CD8-positive, alpha-beta memory T cell (primary cell): ENCODE results near the gene EYA2. TPM values are rescaled to one million over a fixed set of nuclear protein-coding genes. Genes with fewer than 3 reads are reported as not detected.

ENCODE experiments used
- CTCF ChIA-PET: fragments of 350-600 bp; sonication (Branson Sonifier 250); formaldehyde crosslinking; loops from one replicate; lab custom pipeline; 2021; ENCODE audit warnings: antibody characterized with exemption; lab: Charles Lee
- POLR2A ChIA-PET: fragments of 350-600 bp; sonication (Branson Sonifier 250); formaldehyde crosslinking; loops from one replicate; lab custom pipeline; 2021; ENCODE audit warnings: antibody characterized with exemption; lab: Charles Lee
- DNase-seq, 5 donors: peaks; one replicate each; pipeline versions ENCODE4 v3.0.0 to v3.0.0-alpha.2; 2020 to 2022; ENCODE audit warnings: mixed read lengths in 1 of 5
- H3K27ac ChIP-seq: one replicate; pipeline ENCODE4 v1.7.0; 2013; ENCODE audit warnings: low read depth, mild to moderate bottlenecking, low read length, moderate library complexity
- H3K27me3 ChIP-seq: 2 replicates; pipeline ENCODE4 v1.7.0; 2013; ENCODE audit warnings: low read length, mild to moderate bottlenecking; ENCODE audit not compliant: insufficient read depth, poor library complexity, severe bottlenecking
- H3K36me3 ChIP-seq: 2 replicates; pipeline ENCODE4 v1.7.0; 2013; ENCODE audit warnings: mild to moderate bottlenecking, low read length, moderate library complexity; ENCODE audit not compliant: insufficient read depth
- H3K4me1 ChIP-seq: 2 replicates; pipeline ENCODE4 v1.7.0; 2013; ENCODE audit warnings: mild to moderate bottlenecking, low read length, moderate library complexity; ENCODE audit not compliant: insufficient read depth
- H3K4me3 ChIP-seq: 2 replicates; pipeline ENCODE4 v1.7.0; 2013; ENCODE audit warnings: mild to moderate bottlenecking, low read length
- H3K9me3 ChIP-seq: 2 replicates; pipeline ENCODE4 v1.7.0; 2013; ENCODE audit warnings: mild to moderate bottlenecking, low read length
- H3K27ac Mint-ChIP-seq, 8 donors: one replicate each; pipeline ENCODE4 v1.8.0; 2020 to 2021; ENCODE audit warnings: mixed read lengths in 8 of 8, mild to moderate bottlenecking in 6 of 8, inconsistent platforms in 3 of 8, moderate library complexity in 3 of 8
- H3K27me3 Mint-ChIP-seq, 2 donors: one replicate each; pipeline ENCODE4 v1.8.0; 2020 to 2021; ENCODE audit warnings: mixed read lengths in 2 of 2, mild to moderate bottlenecking in 1 of 2, moderate library complexity in 1 of 2
- H3K36me3 Mint-ChIP-seq, 3 donors: one replicate each; pipeline ENCODE4 v1.8.0; 2020 to 2021; ENCODE audit warnings: mixed read lengths in 3 of 3, inconsistent platforms in 1 of 3, mild to moderate bottlenecking in 1 of 3
- H3K4me1 Mint-ChIP-seq, 3 donors: one replicate each; pipeline ENCODE4 v1.8.0; 2020 to 2021; ENCODE audit warnings: mixed read lengths in 3 of 3, inconsistent platforms in 1 of 3, mild to moderate bottlenecking in 1 of 3
- H3K4me3 Mint-ChIP-seq, 7 donors: one replicate each; pipeline ENCODE4 v1.8.0; 2020 to 2021; ENCODE audit warnings: mixed read lengths in 7 of 7, mild to moderate bottlenecking in 6 of 7, moderate library complexity in 4 of 7, inconsistent platforms in 2 of 7
- H3K9me3 Mint-ChIP-seq, 5 donors: one replicate each; pipeline ENCODE4 v1.8.0; 2020 to 2022; ENCODE audit warnings: mixed read lengths in 5 of 5, mild to moderate bottlenecking in 3 of 5, moderate library complexity in 2 of 5, inconsistent platforms in 1 of 5
- polyA plus RNA-seq: library from polyadenylated mRNA; unstranded; fragments of 300-500 nt; fragmentation: Illumina TruSeq; gene quantifications from one replicate; pipeline ENCODE4 v1.2.3, GENCODE V29; 2021
- total RNA-seq, 2 experiments: library from RNA; stranded (reverse); gene quantifications; one replicate each; pipeline ENCODE4 v1.2.3, GENCODE V29; 2021

EYA2 gene
- total and polyA plus RNA-seq, 3 experiments from 2014 or later, result not detected

DNA sequence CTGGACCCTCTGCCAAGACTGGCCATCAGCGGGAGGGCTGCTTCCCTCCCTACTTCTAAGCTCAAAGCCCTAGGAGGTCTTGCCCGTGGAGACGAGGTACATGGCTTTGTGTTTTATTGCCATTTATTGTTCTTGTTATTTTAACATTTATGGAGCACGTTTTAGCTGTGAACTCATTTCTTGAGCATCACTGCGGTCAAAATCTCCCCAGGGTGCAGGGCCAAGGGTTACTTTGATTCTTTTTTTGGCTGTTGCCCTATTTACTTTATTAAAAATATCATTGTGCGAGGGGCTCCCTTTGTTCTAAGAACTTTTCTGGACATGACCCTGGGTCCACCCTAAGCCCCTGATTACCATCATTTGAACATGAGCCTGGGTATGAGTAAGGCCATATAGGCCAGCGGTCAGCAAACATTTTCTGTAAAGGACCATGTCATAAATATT, 51.6 kb downstream of the EYA2 start:
- no peaks in the 10 kb centered on the region for H3K4me1 ChIP-seq
- Mint-ChIP-seq H3K27ac (no peak overlapping the region), H3K36me3 (no peaks in the 10 kb centered on the region), H3K4me3 (no peak overlapping the region), H3K27me3 (peaks cover 0 to 5% of the 10 kb centered on the region in 2 donors), H3K9me3 (no peaks in the 10 kb centered on the region), H3K4me1 (no peaks in the 10 kb centered on the region)
- H3K4me3 ChIP-seq, result no peak overlapping the region
- H3K9me3 ChIP-seq, result no peaks in the 10 kb centered on the region
- CTCF ChIA-PET, result no interaction called here
- POLR2A ChIA-PET, result no interaction called here
- H3K27ac ChIP-seq, result no peak overlapping the region
- H3K36me3 ChIP-seq, result no peaks in the 10 kb centered on the region
- H3K27me3 ChIP-seq, result peaks cover 4% of the 10 kb centered on the region
- no peak for DNase-seq

DNA sequence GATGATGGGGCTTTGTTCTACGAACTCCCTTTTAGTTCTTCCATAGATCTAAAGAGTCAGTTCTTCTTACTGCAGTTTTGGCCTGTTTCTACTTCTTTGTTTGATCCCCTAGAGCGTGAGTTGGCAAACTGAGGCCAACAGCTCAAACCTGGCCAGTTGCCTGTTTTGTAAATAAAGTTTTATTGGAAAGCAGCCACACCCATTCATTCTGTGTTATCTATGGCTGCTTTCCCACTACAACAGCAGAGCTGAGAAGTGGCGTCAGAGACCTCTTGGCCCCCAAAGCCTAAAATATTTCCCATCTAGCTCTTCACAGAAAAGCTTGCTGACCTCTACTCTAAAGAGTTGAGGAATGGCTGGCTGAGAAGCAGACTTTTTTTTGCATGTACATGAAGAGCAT, 52.2 kb downstream of the EYA2 start:
- H3K4me3 ChIP-seq, result no peak overlapping the region
- H3K9me3 ChIP-seq, result no peaks in the 10 kb centered on the region
- Mint-ChIP-seq H3K27ac (no peak overlapping the region), H3K4me3 (no peak overlapping the region), H3K4me1 (no peaks in the 10 kb centered on the region), H3K36me3 (no peaks in the 10 kb centered on the region), H3K27me3 (peaks cover 0 to 6% of the 10 kb centered on the region in 2 donors), H3K9me3 (no peaks in the 10 kb centered on the region)
- H3K4me1 ChIP-seq, result no peaks in the 10 kb centered on the region
- no peak for DNase-seq
- no peaks in the 10 kb centered on the region for H3K36me3 ChIP-seq
- CTCF ChIA-PET, result no interaction called here
- POLR2A ChIA-PET, result no interaction called here
- no peak overlapping the region for H3K27ac ChIP-seq
- H3K27me3 ChIP-seq, result peaks cover 4% of the 10 kb centered on the region

DNA sequence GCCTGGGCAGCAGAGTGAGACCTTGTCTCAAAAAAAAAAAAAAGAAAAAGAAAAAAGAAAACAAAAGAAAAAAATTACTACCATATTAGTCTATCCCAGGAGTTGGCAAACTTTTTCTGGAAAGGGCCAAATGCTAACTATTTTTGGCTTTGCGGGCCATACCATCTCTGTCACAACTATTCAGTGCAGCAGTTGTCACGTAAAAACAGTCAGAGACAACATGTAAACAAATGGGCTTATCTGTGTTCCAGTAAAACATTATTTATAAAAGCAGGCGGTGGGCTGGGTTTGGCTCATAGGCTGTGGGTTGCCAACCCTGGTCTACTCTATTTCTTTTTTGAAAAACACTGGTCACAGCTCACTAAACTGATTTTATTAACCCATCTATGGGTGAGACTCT, 53.4 kb downstream of the EYA2 start:
- Histone ChIP-seq H3K4me1 (no peaks in the 10 kb centered on the region), H3K27me3 (peaks cover 4% of the 10 kb centered on the region), H3K27ac (no peak overlapping the region), H3K9me3 (no peaks in the 10 kb centered on the region), H3K36me3 (no peaks in the 10 kb centered on the region), H3K4me3 (no peak overlapping the region)
- H3K36me3 Mint-ChIP-seq, result no peaks in the 10 kb centered on the region
- DNase-seq, result no peak
- H3K27me3 Mint-ChIP-seq, result peaks cover 2 to 9% of the 10 kb centered on the region in 2 donors
- H3K4me1 Mint-ChIP-seq, result no peaks in the 10 kb centered on the region
- no peak overlapping the region for H3K27ac Mint-ChIP-seq
- H3K9me3 Mint-ChIP-seq, result no peaks in the 10 kb centered on the region
- CTCF ChIA-PET, result no interaction called here
- no peak overlapping the region for H3K4me3 Mint-ChIP-seq
- POLR2A ChIA-PET, result no interaction called here

DNA sequence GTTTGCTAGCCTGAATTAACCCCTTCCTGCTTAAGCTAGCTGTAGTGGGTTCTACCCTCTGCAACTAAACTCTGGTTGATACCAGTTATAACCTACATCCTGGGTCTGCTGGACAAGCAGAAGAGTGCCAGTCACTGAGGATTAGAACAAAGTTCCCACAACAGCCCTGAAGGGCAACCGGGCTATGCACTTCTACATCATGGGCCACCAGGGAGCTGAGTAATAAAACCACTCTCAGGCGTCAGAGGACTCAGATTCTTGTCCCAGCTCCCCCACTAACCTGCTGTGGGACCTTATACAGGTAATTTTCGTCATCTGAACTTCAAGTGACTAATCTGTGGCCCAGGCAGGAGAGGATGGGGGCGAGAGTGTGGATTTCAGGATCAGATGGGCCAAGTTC, 56.8 kb downstream of the EYA2 start:
- H3K27ac Mint-ChIP-seq, result no peak overlapping the region
- Histone ChIP-seq H3K4me3 (no peak overlapping the region), H3K4me1 (no peaks in the 10 kb centered on the region), H3K27ac (no peak overlapping the region), H3K36me3 (no peaks in the 10 kb centered on the region), H3K9me3 (no peaks in the 10 kb centered on the region), H3K27me3 (no peaks in the 10 kb centered on the region)
- no peaks in the 10 kb centered on the region for H3K4me1 Mint-ChIP-seq
- H3K9me3 Mint-ChIP-seq, result peaks cover 0 to 7% (median 2%) of the 10 kb centered on the region in 5 donors
- H3K27me3 Mint-ChIP-seq, result peaks cover 2 to 4% of the 10 kb centered on the region in 2 donors
- no peak overlapping the region for H3K4me3 Mint-ChIP-seq
- POLR2A ChIA-PET, result no interaction called here
- no peak for DNase-seq
- no peaks in the 10 kb centered on the region for H3K36me3 Mint-ChIP-seq
- CTCF ChIA-PET, result no interaction called here

DNA sequence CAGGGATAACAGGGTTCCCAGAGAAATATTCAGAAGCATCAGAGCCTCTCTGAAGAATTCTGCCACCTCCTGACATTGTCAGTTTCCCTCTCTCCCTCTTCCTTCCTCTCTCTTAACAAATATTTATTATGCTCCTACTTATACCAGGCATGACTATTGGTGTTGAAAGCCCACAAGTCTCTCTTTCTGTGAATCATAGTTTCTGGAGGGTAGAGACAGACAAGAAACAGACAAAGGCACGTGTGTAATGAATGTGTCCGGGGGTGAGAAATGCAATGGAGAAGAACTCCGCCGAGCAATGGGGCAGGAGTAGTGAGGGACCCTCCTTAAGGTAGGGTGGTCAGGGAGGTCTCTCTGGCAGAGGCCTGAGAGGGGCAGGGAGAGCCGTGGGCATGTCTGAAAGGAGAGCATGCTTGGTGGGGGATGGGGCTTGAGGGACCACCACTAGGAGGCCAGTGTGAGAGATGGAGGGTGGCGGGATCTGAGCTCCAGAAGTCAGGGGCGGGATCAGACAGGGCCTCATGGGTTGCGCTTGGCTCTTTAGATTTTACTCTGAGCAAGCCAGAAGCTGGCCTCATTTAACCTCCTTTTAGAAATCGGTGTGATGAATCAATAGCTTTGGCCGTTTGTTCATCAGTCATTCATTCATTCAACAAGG, 57.3 kb downstream of the EYA2 start:
- H3K4me1 ChIP-seq, result no peaks in the 10 kb centered on the region
- H3K36me3 ChIP-seq, result no peaks in the 10 kb centered on the region
- H3K27me3 Mint-ChIP-seq, result peaks cover 2 to 4% of the 10 kb centered on the region in 2 donors
- no peak overlapping the region for H3K27ac Mint-ChIP-seq
- no peaks in the 10 kb centered on the region for H3K36me3 Mint-ChIP-seq
- H3K9me3 Mint-ChIP-seq, result peaks cover 0 to 8% (median 3%) of the 10 kb centered on the region in 5 donors
- no peak overlapping the region for H3K4me3 Mint-ChIP-seq
- H3K27ac ChIP-seq, result no peak overlapping the region
- no peaks in the 10 kb centered on the region for H3K4me1 Mint-ChIP-seq
- no peaks in the 10 kb centered on the region for H3K9me3 ChIP-seq
- DNase-seq, result no peak
- POLR2A ChIA-PET, result no interaction called here
- no peaks in the 10 kb centered on the region for H3K27me3 ChIP-seq
- CTCF ChIA-PET, result interaction anchor here (0.5 kb wide), 1 partner anchor 138 kb away, joined by 3 read pairs; no protein-coding TSS in a partner anchor
- H3K4me3 ChIP-seq, result no peak overlapping the region

DNA sequence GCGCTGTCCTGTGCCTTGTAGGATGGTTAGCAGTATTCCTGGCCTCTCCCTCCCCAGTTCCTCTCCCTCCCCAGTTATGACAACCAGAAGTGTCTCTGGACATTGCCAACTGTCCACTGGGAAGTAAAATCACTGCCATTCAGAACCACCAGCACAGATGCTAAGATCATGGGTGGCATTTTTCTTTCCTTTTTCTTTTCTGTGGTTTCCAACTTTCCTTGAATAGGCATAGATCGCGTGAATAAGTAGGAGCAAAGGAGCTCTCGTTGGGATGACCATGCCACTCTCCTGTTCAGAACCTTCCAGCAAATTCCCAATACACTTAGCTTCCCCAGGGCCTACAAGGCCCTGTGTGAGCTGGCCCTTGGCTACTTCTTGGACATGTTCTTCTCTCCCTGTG, 59.0 kb downstream of the EYA2 start:
- no peak overlapping the region for H3K27ac Mint-ChIP-seq
- H3K9me3 ChIP-seq, result no peaks in the 10 kb centered on the region
- ChIA-PET POLR2A (no interaction called here), CTCF (no interaction called here)
- H3K4me1 Mint-ChIP-seq, result no peaks in the 10 kb centered on the region
- H3K9me3 Mint-ChIP-seq, result peaks cover 0 to 8% (median 3%) of the 10 kb centered on the region in 5 donors
- H3K27me3 Mint-ChIP-seq, result peaks cover 4 to 6% of the 10 kb centered on the region in 2 donors
- no peaks in the 10 kb centered on the region for H3K27me3 ChIP-seq
- no peak overlapping the region for H3K4me3 ChIP-seq
- no peak for DNase-seq
- H3K36me3 Mint-ChIP-seq, result no peaks in the 10 kb centered on the region
- no peaks in the 10 kb centered on the region for H3K36me3 ChIP-seq
- no peaks in the 10 kb centered on the region for H3K4me1 ChIP-seq
- H3K27ac ChIP-seq, result no peak overlapping the region
- no peak overlapping the region for H3K4me3 Mint-ChIP-seq

DNA sequence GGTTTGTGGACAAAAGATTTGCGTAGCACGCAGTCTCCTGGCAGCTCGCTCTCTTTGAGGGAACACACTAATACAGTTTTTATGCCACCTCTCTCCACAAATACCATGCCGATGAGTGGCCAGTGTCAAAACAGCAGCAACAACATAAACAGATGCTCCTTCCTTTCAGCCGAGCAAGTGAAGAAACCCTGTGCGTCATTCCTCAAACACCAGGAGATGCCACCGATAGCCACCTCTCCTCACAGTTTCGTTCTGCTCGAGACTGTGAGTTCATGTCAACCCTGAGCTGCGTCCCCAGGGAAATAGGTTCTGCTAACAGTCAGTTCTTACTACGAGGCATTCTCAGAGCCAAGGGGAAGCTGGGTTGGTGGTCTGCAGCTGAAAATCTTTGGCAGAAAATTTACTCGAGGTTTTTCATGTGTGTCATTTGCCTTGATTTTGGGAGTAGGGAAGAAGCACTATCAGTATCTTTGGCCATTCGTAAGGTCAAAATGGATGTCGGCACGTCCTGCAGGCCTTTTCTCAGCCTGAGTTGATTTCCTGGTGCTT, 59.9 kb downstream of the EYA2 start:
- Mint-ChIP-seq H3K9me3 (peaks cover 0 to 8% (median 3%) of the 10 kb centered on the region in 5 donors), H3K27me3 (peaks cover 6 to 7% of the 10 kb centered on the region in 2 donors), H3K27ac (no peak overlapping the region), H3K4me1 (no peaks in the 10 kb centered on the region), H3K4me3 (no peak overlapping the region), H3K36me3 (no peaks in the 10 kb centered on the region)
- H3K9me3 ChIP-seq, result no peaks in the 10 kb centered on the region
- no peaks in the 10 kb centered on the region for H3K27me3 ChIP-seq
- no peaks in the 10 kb centered on the region for H3K36me3 ChIP-seq
- ChIA-PET POLR2A (interaction anchor here (0.6 kb wide), 1 partner anchor 1474 kb away, joined by 4 read pairs; no protein-coding TSS in a partner anchor), CTCF (no interaction called here)
- H3K4me3 ChIP-seq, result no peak overlapping the region
- H3K4me1 ChIP-seq, result no peaks in the 10 kb centered on the region
- no peak for DNase-seq
- no peak overlapping the region for H3K27ac ChIP-seq

DNA sequence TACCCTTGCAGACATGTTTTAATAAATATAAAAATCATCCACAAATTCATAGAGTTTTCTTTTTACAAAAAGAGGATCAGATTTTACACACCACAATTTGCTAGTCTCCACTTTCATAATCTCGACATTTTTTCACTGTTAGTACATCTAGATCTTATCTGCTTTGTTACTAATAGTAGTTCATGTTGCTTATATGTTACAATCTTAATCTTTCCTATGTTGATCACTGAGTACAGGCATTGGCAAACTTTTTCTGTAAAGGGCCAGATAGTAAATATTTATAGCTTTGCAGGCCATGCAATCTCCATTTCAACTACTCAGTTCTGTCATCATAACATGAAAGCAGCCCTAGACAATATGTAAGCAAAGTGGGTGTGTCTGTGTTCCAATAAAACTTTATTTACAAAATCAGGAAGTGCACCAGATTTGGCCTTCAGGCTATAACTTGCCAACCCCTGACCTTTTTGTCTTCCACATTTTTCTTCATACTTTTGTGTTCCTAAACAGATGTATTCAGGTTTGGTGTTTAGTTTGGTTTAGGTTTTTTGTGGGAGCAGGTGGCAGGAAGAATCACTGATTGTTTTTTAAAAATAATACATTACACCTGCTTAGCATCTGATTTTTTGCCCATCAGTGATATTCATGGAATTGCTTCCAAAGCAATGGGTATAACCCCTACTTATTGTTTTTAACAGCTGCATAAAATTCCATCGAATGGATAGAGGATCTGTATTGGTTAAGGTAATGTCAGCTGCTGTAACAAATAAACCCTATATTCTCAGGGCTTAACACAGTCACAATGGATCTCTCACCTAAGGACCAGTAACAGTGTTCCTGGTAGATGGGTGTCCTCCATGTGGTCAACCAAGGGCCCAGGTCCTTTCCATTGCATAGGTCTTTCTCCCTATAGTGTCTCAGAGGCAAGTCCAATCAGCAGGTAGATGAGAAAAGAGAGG, 61.2 kb downstream of the EYA2 start:
- no peaks in the 10 kb centered on the region for H3K27me3 ChIP-seq
- H3K4me1 ChIP-seq, result no peaks in the 10 kb centered on the region
- Mint-ChIP-seq H3K9me3 (peaks cover 0 to 8% (median 3%) of the 10 kb centered on the region in 5 donors), H3K27me3 (peaks cover 7 to 18% of the 10 kb centered on the region in 2 donors), H3K4me1 (no peaks in the 10 kb centered on the region), H3K36me3 (no peaks in the 10 kb centered on the region), H3K27ac (no peak overlapping the region), H3K4me3 (no peak overlapping the region)
- no peak overlapping the region for H3K4me3 ChIP-seq
- DNase-seq, result no peak
- no peaks in the 10 kb centered on the region for H3K9me3 ChIP-seq
- POLR2A ChIA-PET, result no interaction called here
- no peaks in the 10 kb centered on the region for H3K36me3 ChIP-seq
- no peak overlapping the region for H3K27ac ChIP-seq
- CTCF ChIA-PET, result no interaction called here
